ENCODE data around the gene SUN1.

Gene SUN1

GRCh38 chr7:857661-858060 lies 25.4 kb downstream of the SUN1 start:
- TF ChIP-seq CTCF (IDR thresholded peaks at IDR 0.05; ENCODE audit: insufficient read depth, low read length, missing control alignments): no peak
- no peak overlapping the region for H3K4me3 ChIP-seq (ENCODE audit: low read depth, low read length)
- no peak for DNase-seq (ENCODE audit: low read depth, low spot score)
- POLR2A ChIA-PET: no interaction called here
- CTCF ChIA-PET: interaction anchor here (1.3 to 5.9 kb wide), 5 partner anchors 14 to 22 kb away, joined by 3 to 41 read pairs (median 5); partner anchors contain the start of gene GET4

GRCh38 chr7:859359-860030 lies 27.2 kb downstream of the SUN1 start:
- no peak overlapping the region for H3K4me3 ChIP-seq (ENCODE audit: low read depth, low read length)
- no peak for DNase-seq (ENCODE audit: low read depth, low spot score)
- TF ChIP-seq CTCF (IDR thresholded peaks at IDR 0.05; ENCODE audit: insufficient read depth, low read length, missing control alignments): no peak
- ChIA-PET CTCF (interaction anchor here (1.4 to 5.9 kb wide), 3 partner anchors 14 to 27 kb away, joined by 5 to 41 read pairs (median 11); partner anchors contain the start of genes GET4 and SUN1), POLR2A (no interaction called here)

- TF ChIP-seq CTCF (IDR thresholded peaks at IDR 0.05; ENCODE audit: insufficient read depth, low read length, missing control alignments): no peak
- POLR2A ChIA-PET: no interaction called here
- no peak overlapping the region for H3K4me3 ChIP-seq (ENCODE audit: low read depth, low read length)
- CTCF ChIA-PET: interaction anchor here (1.3 to 5.9 kb wide), 5 partner anchors 13 to 31 kb away, joined by 4 to 41 read pairs (median 5); partner anchors contain the start of genes GET4 and SUN1
- DNase-seq (ENCODE audit: low read depth, low spot score): no peak
Observed at GRCh38 chr7:860149-860548, 27.9 kb downstream of the SUN1 start.

GRCh38 chr7:861222-861621 lies 28.9 kb downstream of the SUN1 start:
- no peak for DNase-seq (ENCODE audit: low read depth, low spot score)
- POLR2A ChIA-PET: no interaction called here
- no peak overlapping the region for H3K4me3 ChIP-seq (ENCODE audit: low read depth, low read length)
- no peak for TF ChIP-seq CTCF (IDR thresholded peaks at IDR 0.05; ENCODE audit: insufficient read depth, low read length, missing control alignments)
- CTCF ChIA-PET: interaction anchor here (1.2 to 5.9 kb wide), 5 partner anchors 11 to 33 kb away, joined by 4 to 41 read pairs (median 6); no protein-coding TSS in a partner anchor

- no peak for DNase-seq (ENCODE audit: low read depth, low spot score)
- TF ChIP-seq CTCF (IDR thresholded peaks at IDR 0.05; ENCODE audit: insufficient read depth, low read length, missing control alignments): no peak
- ChIA-PET CTCF (interaction anchor here (1.2 to 3.6 kb wide), 2 partner anchors 10 to 16 kb away, joined by 6 to 33 read pairs; no protein-coding TSS in a partner anchor), POLR2A (no interaction called here)
- no peak overlapping the region for H3K4me3 ChIP-seq (ENCODE audit: low read depth, low read length)
Observed at GRCh38 chr7:862157-862556, 29.9 kb downstream of the SUN1 start.

GRCh38 chr7:863106-863505 lies 30.8 kb downstream of the SUN1 start:
- no peak overlapping the region for H3K4me3 ChIP-seq (ENCODE audit: low read depth, low read length)
- DNase-seq (ENCODE audit: low read depth, low spot score): no peak
- no peak for TF ChIP-seq CTCF (IDR thresholded peaks at IDR 0.05; ENCODE audit: insufficient read depth, low read length, missing control alignments)
- ChIA-PET CTCF (interaction anchor here (0.8 to 3.6 kb wide), 4 partner anchors 9 to 77 kb away, joined by 3 to 33 read pairs (median 6); no protein-coding TSS in a partner anchor), POLR2A (no interaction called here)

All from AG04449 (cell line).